ENCODE measurements around the gene SAMSN1. TPM values are rescaled to one million over a fixed set of nuclear protein-coding genes. Genes with fewer than 3 reads are reported as not detected.

SAMSN1 gene
- total RNA-seq, 4 donors from 2014 or later, result 1.6 to 9.5 (median 5.2) TPM

- intact Hi-C loops (cut with DNase I; ENCODE audit: low total_unique reads), result no loop called here
Observed at GRCh38 chr21:14528815-14529214, 17.3 kb downstream of the SAMSN1 start.

GRCh38 chr21:14527696-14528652 is 18.1 kb downstream of the SAMSN1 start:
- WGBS, 2 donors (ENCODE audit: low coverage in 1 of 2), result 64 to 72% methylated on average over 2 of the region's 2 CpGs
- H3K4me3 ChIP-seq, result no peak overlapping the region
- TF ChIP-seq EP300 (IDR thresholded peaks at IDR 0.05; ENCODE audit: low read depth) (no peak), CTCF (IDR thresholded peaks at IDR 0.05) (no peak), POLR2AphosphoS5 (IDR thresholded peaks at IDR 0.05) (no peak), POLR2A (IDR thresholded peaks at IDR 0.05) (no peak)
- intact Hi-C loops (cut with DNase I; ENCODE audit: low total_unique reads), result no loop called here
- peak overlapping the region; percentile 43 to 59 (median 53) for H3K27ac ChIP-seq
- H3K27me3 ChIP-seq, result no peaks in the 10 kb centered on the region
- H3K36me3 ChIP-seq, result no peaks in the 10 kb centered on the region
- no peaks in the 10 kb centered on the region for H3K4me1 ChIP-seq
- in situ Hi-C loops (cut with MboI; ENCODE audit: low pct_ligation_motif_present in 1 of 4, low pct_unique_long_range_greater_than_20kb in 1 of 4, low sequenced_read_pairs in 3 of 4), result no loop called here
- no peaks in the 10 kb centered on the region for H3K9me3 ChIP-seq
- DNase-seq, result no peak

More at GRCh38 chr21:14528815-14529214, 17.3 kb downstream of the SAMSN1 start:
- TF ChIP-seq EP300 (IDR thresholded peaks at IDR 0.05; ENCODE audit: low read depth) (no peak), POLR2A (IDR thresholded peaks at IDR 0.05) (no peak), CTCF (IDR thresholded peaks at IDR 0.05) (no peak), POLR2AphosphoS5 (IDR thresholded peaks at IDR 0.05) (no peak)
- WGBS, 2 donors (ENCODE audit: low coverage in 1 of 2), result 89% methylated on average over 4 of the region's 4 CpGs
- H3K4me3 ChIP-seq, result no peak overlapping the region
- no peak for DNase-seq
- H3K27ac ChIP-seq, result peak overlapping the region in 3 of 4 donors; percentile 7 to 58 (median 37)
- H3K27me3 ChIP-seq, result no peaks in the 10 kb centered on the region
- no peaks in the 10 kb centered on the region for H3K4me1 ChIP-seq
- H3K36me3 ChIP-seq, result no peaks in the 10 kb centered on the region
- in situ Hi-C loops (cut with MboI; ENCODE audit: low pct_ligation_motif_present in 1 of 4, low pct_unique_long_range_greater_than_20kb in 1 of 4, low sequenced_read_pairs in 3 of 4), result no loop called here
- H3K9me3 ChIP-seq, result no peaks in the 10 kb centered on the region

- H3K27ac ChIP-seq, result peak overlapping the region; percentile 34 to 59 (median 46)
- WGBS, 2 donors (ENCODE audit: low coverage in 1 of 2), result 39 to 60% methylated on average over 6 to 10 of the region's 10 CpGs
- intact Hi-C loops (cut with DNase I; ENCODE audit: low total_unique reads) (no loop called here), in situ Hi-C loops (cut with MboI; ENCODE audit: low pct_ligation_motif_present in 1 of 4, low pct_unique_long_range_greater_than_20kb in 1 of 4, low sequenced_read_pairs in 3 of 4) (no loop called here)
- DNase-seq, result no peak
- no peaks in the 10 kb centered on the region for H3K36me3 ChIP-seq
- H3K4me3 ChIP-seq, result no peak overlapping the region
- no peak for TF ChIP-seq CTCF (IDR thresholded peaks at IDR 0.05)
- TF ChIP-seq POLR2A (IDR thresholded peaks at IDR 0.05), result no peak
- TF ChIP-seq EP300 (IDR thresholded peaks at IDR 0.05; ENCODE audit: low read depth), result no peak
- H3K9me3 ChIP-seq, result no peaks in the 10 kb centered on the region
- no peaks in the 10 kb centered on the region for H3K4me1 ChIP-seq
- no peaks in the 10 kb centered on the region for H3K27me3 ChIP-seq
Observed at GRCh38 chr21:14526836-14527695, 19.0 kb downstream of the SAMSN1 start.

GRCh38 chr21:14526199-14526598 is 19.9 kb downstream of the SAMSN1 start:
- peak overlapping the region; percentile 25 to 59 (median 40) for H3K27ac ChIP-seq

More at GRCh38 chr21:14526199-14526598, 19.9 kb downstream of the SAMSN1 start:
- 16 to 51% methylated on average over 3 of the region's 3 CpGs for WGBS, 2 donors (ENCODE audit: low coverage in 1 of 2)
- intact Hi-C loops (cut with DNase I; ENCODE audit: low total_unique reads) (no loop called here), in situ Hi-C loops (cut with MboI; ENCODE audit: low pct_ligation_motif_present in 1 of 4, low pct_unique_long_range_greater_than_20kb in 1 of 4, low sequenced_read_pairs in 3 of 4) (no loop called here)
- DNase-seq, result no peak
- no peak for TF ChIP-seq POLR2A (IDR thresholded peaks at IDR 0.05)
- TF ChIP-seq POLR2AphosphoS5 (IDR thresholded peaks at IDR 0.05), result no peak
- TF ChIP-seq CTCF (IDR thresholded peaks at IDR 0.05), result no peak
- no peak for TF ChIP-seq EP300 (IDR thresholded peaks at IDR 0.05; ENCODE audit: low read depth)
- no peaks in the 10 kb centered on the region for H3K27me3 ChIP-seq
- no peaks in the 10 kb centered on the region for H3K4me1 ChIP-seq
- no peak overlapping the region for H3K4me3 ChIP-seq
- H3K9me3 ChIP-seq, result no peaks in the 10 kb centered on the region
- no peaks in the 10 kb centered on the region for H3K36me3 ChIP-seq
